Peyer's patch (tissue), 4 donors: ENCODE measurements around the gene SLC19A3.

Experiments used
- POLR2A ChIP-seq, 2 donors: fragments of 450-650 bp; IDR thresholded peaks; one replicate each; pipeline ENCODE4 v1.5.1; 2017; ENCODE audit warnings: antibody characterized with exemption in 2 of 2, mild to moderate bottlenecking in 2 of 2, moderate library complexity in 2 of 2
- TF ChIP-seq, protein P1 (sequence below), 6 experiments: fragments of 450-650 bp in 4 of 6; fragments of 200-600 bp in 2 of 6; sonication (generic) in 1 of 6; IDR thresholded peaks; one replicate each; pipeline ENCODE4 v1.5.1; 2017 to 2019; ENCODE audit warnings: antibody characterized with exemption in 6 of 6, mild to moderate bottlenecking in 3 of 6, moderate library complexity in 1 of 6

DNA sequence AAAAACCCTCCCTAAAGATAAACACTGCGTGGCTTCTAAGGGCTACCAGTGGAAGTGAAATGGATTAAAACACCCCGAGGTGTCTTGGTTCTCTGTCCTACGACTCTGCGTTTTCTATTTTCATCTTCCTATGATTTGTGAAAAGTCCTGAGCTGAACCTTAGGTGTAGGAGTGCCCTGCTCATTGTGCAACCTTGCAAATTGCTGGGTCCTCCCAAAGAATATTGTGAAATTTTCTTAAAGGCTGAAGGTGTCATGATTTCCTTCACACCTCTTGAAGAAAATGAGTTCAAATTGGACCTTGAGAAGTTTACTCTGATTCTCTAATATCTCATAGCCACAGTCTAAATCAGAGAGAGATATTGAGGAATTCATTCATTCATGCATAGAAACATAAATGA, 1.8 kb upstream of the SLC19A3 start:
- TF ChIP-seq, protein P1, sequence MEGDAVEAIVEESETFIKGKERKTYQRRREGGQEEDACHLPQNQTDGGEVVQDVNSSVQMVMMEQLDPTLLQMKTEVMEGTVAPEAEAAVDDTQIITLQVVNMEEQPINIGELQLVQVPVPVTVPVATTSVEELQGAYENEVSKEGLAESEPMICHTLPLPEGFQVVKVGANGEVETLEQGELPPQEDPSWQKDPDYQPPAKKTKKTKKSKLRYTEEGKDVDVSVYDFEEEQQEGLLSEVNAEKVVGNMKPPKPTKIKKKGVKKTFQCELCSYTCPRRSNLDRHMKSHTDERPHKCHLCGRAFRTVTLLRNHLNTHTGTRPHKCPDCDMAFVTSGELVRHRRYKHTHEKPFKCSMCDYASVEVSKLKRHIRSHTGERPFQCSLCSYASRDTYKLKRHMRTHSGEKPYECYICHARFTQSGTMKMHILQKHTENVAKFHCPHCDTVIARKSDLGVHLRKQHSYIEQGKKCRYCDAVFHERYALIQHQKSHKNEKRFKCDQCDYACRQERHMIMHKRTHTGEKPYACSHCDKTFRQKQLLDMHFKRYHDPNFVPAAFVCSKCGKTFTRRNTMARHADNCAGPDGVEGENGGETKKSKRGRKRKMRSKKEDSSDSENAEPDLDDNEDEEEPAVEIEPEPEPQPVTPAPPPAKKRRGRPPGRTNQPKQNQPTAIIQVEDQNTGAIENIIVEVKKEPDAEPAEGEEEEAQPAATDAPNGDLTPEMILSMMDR (IDR thresholded peaks at IDR 0.05): no peak
- no peak for TF ChIP-seq POLR2A (IDR thresholded peaks at IDR 0.05)
